ENCODE data around the gene SIPA1L2. TPM values are rescaled to one million over a fixed set of nuclear protein-coding genes. Genes with fewer than 3 reads are reported as not detected.

The SIPA1L2 gene
- 8.9 TPM in 2 replicates for total RNA-seq (2014; rRNA removed; shearing (Covaris generic))
- polyA plus RNA-seq (2014; cell fraction: nucleus; rRNA removed): 5.0 and 6.0 TPM in 2 replicates

GRCh38 chr1:232630047-232630893 is at the start of gene SIPA1L2:
SIPA1L2 (minus strand) TSS chr1:232630133; CDS start chr1:232515339, 114,794 bp downstream.
- DNase-seq (ENCODE audit: extremely low read depth, low read depth): peak; percentile 91

GRCh38 chr1:232678185-232678886 is 48.4 kb upstream of the SIPA1L2 start:
- DNase-seq (ENCODE audit: extremely low read depth, low read depth): no peak

- DNase-seq (ENCODE audit: extremely low read depth, low read depth): no peak
Observed at GRCh38 chr1:232676307-232676706, 46.4 kb upstream of the SIPA1L2 start.

- no peak for DNase-seq (ENCODE audit: extremely low read depth, low read depth)
Observed at GRCh38 chr1:232675898-232676297, 46.0 kb upstream of the SIPA1L2 start.

GRCh38 chr1:232675260-232675659 is 45.3 kb upstream of the SIPA1L2 start:
- DNase-seq (ENCODE audit: extremely low read depth, low read depth): no peak

GRCh38 chr1:232673256-232673655 is 43.3 kb upstream of the SIPA1L2 start:
- no peak for DNase-seq (ENCODE audit: extremely low read depth, low read depth)

- no peak for DNase-seq (ENCODE audit: extremely low read depth, low read depth)
Observed at GRCh38 chr1:232669981-232670747, 40.2 kb upstream of the SIPA1L2 start.

GRCh38 chr1:232667778-232668165 is 37.8 kb upstream of the SIPA1L2 start:
- no peak for DNase-seq (ENCODE audit: extremely low read depth, low read depth)

GRCh38 chr1:232667094-232667777 is 37.3 kb upstream of the SIPA1L2 start:
- no peak for DNase-seq (ENCODE audit: extremely low read depth, low read depth)

- DNase-seq (ENCODE audit: extremely low read depth, low read depth): no peak
Observed at GRCh38 chr1:232664844-232665777, 35.2 kb upstream of the SIPA1L2 start.

- DNase-seq (ENCODE audit: extremely low read depth, low read depth): no peak
Observed at GRCh38 chr1:232662910-232663309, 33.0 kb upstream of the SIPA1L2 start.

GRCh38 chr1:232658386-232658785 is 28.5 kb upstream of the SIPA1L2 start:
- no peak for DNase-seq (ENCODE audit: extremely low read depth, low read depth)

GRCh38 chr1:232657426-232658005 is 27.6 kb upstream of the SIPA1L2 start:
- DNase-seq (ENCODE audit: extremely low read depth, low read depth): no peak

GRCh38 chr1:232655746-232656085 is 25.8 kb upstream of the SIPA1L2 start:
- DNase-seq (ENCODE audit: extremely low read depth, low read depth): no peak

- DNase-seq (ENCODE audit: extremely low read depth, low read depth): no peak
Observed at GRCh38 chr1:232655028-232655745, 25.3 kb upstream of the SIPA1L2 start.

- DNase-seq (ENCODE audit: extremely low read depth, low read depth): no peak
Observed at GRCh38 chr1:232653789-232654188, 23.9 kb upstream of the SIPA1L2 start.

GRCh38 chr1:232650845-232651244 is 20.9 kb upstream of the SIPA1L2 start:
- no peak for DNase-seq (ENCODE audit: extremely low read depth, low read depth)

- DNase-seq (ENCODE audit: extremely low read depth, low read depth): no peak
Observed at GRCh38 chr1:232650418-232650817, 20.5 kb upstream of the SIPA1L2 start.
